C1 segment of cervical spinal cord (tissue), 14 donors: ENCODE measurements around the gene PTPRH.
"Not testable (repeated sequence)": the region's sequence is repeated elsewhere in the genome, so short reads cannot be mapped to it uniquely, and the experiment has no call there.

Experiments
- DNase-seq, 14 donors: peaks; one replicate each; lab custom pipeline; 2025; lab: John Stamatoyannopoulos, UW

The PTPRH gene

DNA sequence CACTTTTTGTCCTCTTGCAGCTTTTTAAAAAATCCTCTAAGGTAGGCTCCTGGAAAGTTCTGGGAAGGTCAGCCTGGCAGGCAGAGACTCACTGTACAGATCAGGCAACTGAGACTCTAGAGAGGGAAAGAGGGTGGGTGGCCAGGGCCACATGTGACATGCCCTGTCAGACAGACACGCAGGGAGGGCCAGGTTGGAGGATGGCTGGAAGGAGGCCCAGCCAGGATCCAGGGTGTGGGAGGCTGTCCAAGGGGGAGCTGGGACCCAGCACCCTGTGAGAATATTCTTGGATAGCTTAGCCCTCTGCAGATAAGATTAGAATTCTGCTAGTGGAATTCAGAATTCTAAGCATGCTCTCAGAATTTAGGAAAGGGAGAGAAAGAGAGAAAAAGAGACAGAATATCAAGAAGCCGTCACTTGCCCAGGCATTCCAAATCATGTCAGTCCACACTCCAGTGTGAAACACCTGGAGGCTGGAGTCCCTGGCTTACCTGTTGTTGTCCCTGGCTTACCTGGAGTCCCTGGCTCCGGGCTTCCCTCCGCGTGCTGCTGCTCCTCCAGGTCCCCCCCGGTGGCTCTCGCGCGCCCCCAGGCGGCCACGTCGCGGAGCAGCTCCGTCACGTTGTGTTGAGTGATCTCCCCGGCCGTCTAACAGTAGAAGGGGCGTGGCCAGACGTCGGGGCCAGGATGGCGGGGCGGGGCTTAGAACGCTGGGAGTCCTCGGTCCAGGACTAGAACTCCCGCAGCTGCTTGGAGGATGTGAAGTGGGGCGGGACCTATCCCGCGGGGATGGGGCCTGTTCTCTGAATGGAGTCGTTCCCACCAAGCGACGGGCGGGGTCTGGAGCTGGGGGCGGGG lies 48.9 kb downstream of the PTPRH start:
- peak in 8 of 14 donors; percentile 2 to 59 (median 18) for DNase-seq

GRCh38 chr19:55158848-55159749 lies 50.2 kb downstream of the PTPRH start:
- no peak for DNase-seq

DNA sequence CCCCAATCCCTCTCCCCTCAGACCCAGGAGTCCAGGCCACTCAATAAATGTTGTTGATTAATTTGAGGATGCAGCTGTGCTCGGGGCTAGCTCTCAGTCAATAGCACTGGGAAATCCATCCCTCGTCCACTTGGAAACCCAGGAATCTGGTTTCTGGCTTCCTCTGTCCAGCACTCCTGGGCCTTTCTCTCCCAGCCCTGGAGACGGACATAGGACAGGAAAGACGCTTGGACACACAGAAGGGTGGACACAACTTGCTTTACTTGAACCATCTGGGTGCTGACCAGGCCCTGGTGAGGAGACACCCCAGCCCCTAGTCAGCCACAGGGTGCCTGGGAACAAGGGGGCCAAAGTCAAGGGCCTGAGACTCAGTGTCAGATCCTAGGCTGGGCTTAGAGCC lies 50.9 kb downstream of the PTPRH start:
- no peak for DNase-seq

- DNase-seq = no peak
Measured at GRCh38 chr19:55157064-55157908, 52.0 kb downstream of the PTPRH start, which contains the start of gene TNNI3. Gene TNNI3, minus strand, starts transcription at chr19:55157732. Its CDS starts 143 bp downstream, at chr19:55157589.

GRCh38 chr19:55156202-55157063 lies 52.9 kb downstream of the PTPRH start:
- DNase-seq = peak in 1 of 14 donors; percentile 0

- not testable (repeated sequence) for DNase-seq
Measured at GRCh38 chr19:55155784-55156183, 53.5 kb downstream of the PTPRH start.

DNA sequence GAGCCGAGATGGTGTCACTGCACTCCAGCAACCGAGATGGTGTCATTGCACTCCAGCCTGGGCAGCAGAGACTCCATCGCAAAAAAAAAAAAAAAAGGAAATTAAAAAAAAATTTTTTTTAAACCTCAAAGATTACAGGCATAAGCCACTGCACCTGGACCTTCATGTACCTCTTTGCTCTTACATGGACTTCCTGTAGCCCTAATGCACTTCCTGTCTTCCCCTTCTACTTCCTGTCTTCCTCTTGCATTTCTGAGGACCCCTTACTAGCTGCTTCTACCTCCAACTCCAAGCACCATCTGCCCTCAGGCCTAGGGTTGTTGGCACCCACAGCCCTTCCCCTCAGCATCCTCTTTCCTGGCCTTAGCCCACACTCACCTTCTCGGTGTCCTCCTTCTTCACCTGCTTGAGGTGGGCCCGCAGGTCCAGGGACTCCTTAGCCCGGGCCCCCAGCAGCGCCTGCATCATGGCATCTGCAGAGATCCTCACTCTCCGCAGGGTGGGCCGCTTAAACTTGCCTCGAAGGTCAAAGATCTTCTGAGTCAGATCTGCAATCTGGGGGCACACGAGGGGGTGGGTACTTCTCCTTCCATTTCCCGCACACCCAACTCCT lies 55.5 kb downstream of the PTPRH start:
- no peak for DNase-seq

DNA sequence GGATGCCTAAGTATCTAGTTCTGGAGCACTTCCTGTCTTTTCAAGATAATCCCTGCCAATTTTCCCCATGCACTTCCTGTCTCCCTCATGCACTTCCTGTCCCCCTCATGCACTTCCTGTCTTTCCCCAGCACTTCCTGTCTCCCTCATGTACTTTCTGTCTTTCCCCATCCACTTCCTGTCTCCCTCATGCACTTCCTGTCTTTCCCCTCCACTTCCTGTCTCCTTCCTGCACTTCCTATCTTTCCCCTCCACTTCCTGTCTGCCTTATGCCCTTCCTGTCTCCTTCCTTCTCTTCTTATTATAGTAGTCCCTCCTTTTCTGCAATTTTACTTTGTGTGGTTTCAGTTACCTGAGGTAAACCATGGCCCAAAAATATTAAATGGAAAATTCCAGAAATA lies 57.3 kb downstream of the PTPRH start:
- no peak for DNase-seq

DNA sequence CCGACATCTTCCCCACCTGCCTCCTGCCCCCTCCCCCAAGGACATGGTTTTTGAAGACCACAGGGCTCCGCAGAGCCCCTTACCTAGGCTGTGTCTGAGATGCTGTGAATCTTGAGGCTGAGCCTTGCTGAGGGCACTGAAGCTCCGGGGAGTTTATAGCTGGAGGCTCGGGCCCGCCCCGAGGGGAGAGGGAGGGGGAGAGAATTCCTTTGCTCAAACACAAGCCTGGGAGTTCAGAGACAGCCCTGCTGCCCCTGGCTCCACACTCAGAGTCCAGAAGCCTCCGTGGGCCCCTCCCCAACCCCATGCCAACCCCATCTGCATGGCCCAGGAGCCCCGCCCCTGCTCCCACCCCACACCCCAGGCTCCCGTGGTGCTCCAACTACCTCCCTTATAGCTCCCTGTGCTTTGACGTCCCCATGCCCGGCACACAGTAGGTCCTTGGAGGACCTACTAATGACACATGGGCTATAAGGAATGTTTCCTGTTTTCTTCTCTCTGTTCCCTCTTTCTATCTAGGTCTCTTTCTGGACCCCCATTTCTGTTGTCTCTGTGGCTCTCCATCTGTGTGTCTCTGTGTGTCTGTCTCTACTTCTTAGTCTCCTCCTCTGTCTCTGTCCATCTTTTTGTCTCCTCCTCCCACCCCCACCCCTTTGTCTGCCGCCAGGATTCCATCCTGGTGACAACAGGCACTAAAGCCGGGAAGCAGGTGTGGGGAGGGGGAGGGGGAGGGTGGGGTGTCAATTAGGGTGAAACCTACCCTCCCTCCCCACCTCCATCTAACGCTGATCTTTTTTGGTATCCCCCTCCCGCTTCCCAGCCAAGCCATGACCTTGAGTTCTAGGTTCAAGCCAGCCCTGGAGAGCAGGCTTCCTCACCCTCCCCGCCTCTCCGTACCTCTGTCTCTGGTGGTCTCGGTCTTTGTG lies 60.0 kb downstream of the PTPRH start, which contains the start of gene TNNT1:
TNNT1 (minus strand) TSS at position 129 of the 926 bp plus-strand sequence. CDS start 2,049 bp downstream, outside the sequence.
- no peak for DNase-seq

DNA sequence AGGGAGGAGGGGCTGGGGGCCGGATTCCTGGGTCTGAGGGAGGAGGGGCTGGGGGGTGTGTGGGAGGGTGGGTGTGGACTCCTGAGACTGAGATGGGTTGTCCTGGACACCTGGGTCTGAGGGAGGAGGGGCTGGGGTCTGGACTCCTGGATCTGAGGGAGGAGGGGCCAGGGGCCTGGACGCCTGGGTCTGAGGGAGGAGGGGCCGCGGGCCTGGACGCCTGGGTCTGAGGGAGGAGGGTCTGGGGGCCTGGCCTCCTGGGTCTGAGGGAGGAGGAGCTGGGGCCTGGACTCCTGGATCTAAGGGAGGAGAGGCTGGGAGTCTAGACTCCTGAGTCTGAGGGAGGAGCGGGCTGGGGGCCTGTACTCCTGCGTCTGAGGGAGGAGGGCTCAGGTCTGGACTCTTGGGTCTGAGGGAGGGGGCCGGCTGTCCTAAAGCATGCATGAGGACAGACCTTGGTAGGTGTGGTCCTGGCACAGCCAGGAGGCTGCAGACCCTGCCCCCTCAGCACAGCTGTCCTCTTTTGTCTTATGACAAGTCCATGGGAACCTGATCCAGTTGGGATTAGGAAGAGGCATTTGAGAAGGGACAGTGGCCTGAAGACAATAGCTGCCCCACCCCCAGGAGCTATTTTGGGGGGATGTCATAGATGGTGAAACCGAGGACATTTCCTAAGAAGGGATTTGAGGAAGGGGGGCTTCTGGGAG lies 61.6 kb downstream of the PTPRH start:
- DNase-seq = no peak

DNA sequence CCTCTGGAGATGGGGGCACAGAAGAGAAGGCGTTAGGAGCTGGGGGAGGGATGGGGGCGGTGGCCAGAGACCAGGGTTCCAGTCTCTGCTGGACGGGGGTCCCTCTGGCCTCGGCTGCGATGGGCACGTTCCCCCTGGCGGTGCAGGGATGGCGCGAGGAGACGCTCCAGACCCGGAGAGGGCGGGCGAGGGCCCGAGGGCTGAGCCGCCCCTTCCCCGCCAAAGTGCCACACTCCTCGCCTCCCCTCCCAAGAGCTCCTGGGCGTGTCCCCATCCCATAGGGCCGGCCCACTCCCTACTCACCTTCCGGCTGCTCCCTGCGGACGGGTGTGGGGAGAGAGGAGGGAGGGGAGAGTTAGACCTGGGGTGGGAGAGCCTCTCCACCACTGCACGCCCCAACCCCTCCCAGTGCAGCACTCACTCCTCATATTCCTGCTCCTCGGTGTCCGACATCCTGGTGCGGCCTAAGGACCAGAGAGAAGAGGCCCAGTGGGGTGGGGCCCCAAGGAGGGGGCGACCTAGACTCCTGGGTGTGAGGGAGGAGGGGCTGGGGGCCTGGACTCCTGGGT lies 62.5 kb downstream of the PTPRH start:
- DNase-seq = no peak

- DNase-seq = no peak
Measured at GRCh38 chr19:55146078-55146704, 63.1 kb downstream of the PTPRH start.

- no peak for DNase-seq
Measured at GRCh38 chr19:55145232-55145631, 64.1 kb downstream of the PTPRH start.

DNA sequence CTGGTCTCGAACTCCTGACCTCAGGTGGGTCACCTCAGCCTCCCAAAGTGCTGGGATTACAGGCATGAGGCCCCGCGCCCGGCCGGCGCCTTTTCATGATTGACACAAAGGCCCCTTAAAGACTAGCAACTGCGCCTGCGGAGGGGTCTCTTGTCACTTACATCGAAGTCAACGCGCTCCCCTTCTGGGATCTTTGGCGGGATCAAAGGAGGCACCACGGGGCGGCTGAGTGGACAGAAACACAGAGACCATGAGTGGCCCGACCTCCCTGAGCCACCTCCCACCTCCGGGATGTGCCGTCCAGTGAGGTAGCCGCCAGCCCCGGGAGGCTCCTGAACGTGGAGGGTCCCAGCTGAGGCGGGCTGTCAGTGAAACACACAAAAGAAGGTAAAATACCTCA lies 67.6 kb downstream of the PTPRH start:
- no peak for DNase-seq

- DNase-seq = no peak
Measured at GRCh38 chr19:55137915-55138314, 71.4 kb downstream of the PTPRH start.

GRCh38 chr19:55136399-55137102 lies 72.8 kb downstream of the PTPRH start:
- no peak for DNase-seq

GRCh38 chr19:55134736-55135135 lies 74.6 kb downstream of the PTPRH start:
- DNase-seq = no peak
